Measurements from ENCODE around the gene OR51B2.
"Not testable (repeated sequence)": the region's sequence is repeated elsewhere in the genome, so short reads cannot be mapped to it uniquely, and the experiment has no call there.

- TF ChIP-seq CTCF (IDR thresholded peaks at IDR 0.05; ENCODE audit: insufficient read depth, low read length); POLR2AphosphoS5 (IDR thresholded peaks at IDR 0.05; ENCODE audit: low read depth); GABPA (IDR thresholded peaks at IDR 0.05; ENCODE audit: low read depth): not testable (repeated sequence)
- TF ChIP-seq, protein P1, sequence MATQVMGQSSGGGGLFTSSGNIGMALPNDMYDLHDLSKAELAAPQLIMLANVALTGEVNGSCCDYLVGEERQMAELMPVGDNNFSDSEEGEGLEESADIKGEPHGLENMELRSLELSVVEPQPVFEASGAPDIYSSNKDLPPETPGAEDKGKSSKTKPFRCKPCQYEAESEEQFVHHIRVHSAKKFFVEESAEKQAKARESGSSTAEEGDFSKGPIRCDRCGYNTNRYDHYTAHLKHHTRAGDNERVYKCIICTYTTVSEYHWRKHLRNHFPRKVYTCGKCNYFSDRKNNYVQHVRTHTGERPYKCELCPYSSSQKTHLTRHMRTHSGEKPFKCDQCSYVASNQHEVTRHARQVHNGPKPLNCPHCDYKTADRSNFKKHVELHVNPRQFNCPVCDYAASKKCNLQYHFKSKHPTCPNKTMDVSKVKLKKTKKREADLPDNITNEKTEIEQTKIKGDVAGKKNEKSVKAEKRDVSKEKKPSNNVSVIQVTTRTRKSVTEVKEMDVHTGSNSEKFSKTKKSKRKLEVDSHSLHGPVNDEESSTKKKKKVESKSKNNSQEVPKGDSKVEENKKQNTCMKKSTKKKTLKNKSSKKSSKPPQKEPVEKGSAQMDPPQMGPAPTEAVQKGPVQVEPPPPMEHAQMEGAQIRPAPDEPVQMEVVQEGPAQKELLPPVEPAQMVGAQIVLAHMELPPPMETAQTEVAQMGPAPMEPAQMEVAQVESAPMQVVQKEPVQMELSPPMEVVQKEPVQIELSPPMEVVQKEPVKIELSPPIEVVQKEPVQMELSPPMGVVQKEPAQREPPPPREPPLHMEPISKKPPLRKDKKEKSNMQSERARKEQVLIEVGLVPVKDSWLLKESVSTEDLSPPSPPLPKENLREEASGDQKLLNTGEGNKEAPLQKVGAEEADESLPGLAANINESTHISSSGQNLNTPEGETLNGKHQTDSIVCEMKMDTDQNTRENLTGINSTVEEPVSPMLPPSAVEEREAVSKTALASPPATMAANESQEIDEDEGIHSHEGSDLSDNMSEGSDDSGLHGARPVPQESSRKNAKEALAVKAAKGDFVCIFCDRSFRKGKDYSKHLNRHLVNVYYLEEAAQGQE (IDR thresholded peaks at IDR 0.05; ENCODE audit: insufficient replicate concordance, low read depth) = not testable (repeated sequence)
These were observed 10.6 kb downstream of the OR51B2 start for GRCh38 chr11:5313326-5314023.
